HepG2 (cell line): ENCODE results near the gene VCX2. TPM values are rescaled to one million over a fixed set of nuclear protein-coding genes. Genes with fewer than 3 reads are reported as not detected.

Source experiments
- ATAC-seq: fragments of 200-7000 bp; cut with Tn5 transposase; 3 replicates; pipeline ENCODE4 v1.9.1; 2020; ENCODE audit warnings: mild to moderate bottlenecking, moderate library complexity
- BruUV-seq: library from RNA; stranded (reverse); fragments of 400-500 nt; replicated peaks from 2 replicates; lab custom pipeline; 2021; lab: Mats Ljungman, UMichigan
- CTCF ChIA-PET: fragments of 300-600 bp; formaldehyde crosslinking; extraction: SDS; loops from one replicate; lab custom pipeline; 2021; ENCODE audit warnings: low total read pairs, inconsistent platforms, low intra/inter-chr PET ratio; lab: Yijun Ruan, JAX
- POLR2A ChIA-PET: fragments of 350-600 bp; sonication (Branson Sonifier 250); formaldehyde crosslinking; loops from one replicate; lab custom pipeline; 2020; ENCODE audit warnings: antibody characterized with exemption, inconsistent platforms; lab: Yijun Ruan, JAX
- DNase-seq: peaks from one replicate; pipeline ENCODE4 v3.0.0-alpha.2; 2015; ENCODE audit warnings: low spot score
- FAIRE-seq: peaks from 3 replicates; lab custom pipeline; 2011; peaks lifted over from hg19 to GRCh38; lab: Jason Lieb, UNC
- H2AFZ ChIP-seq: one replicate; pipeline ENCODE4 v1.6.1; 2011; ENCODE audit warnings: low read length, inconsistent platforms
- H3K27ac ChIP-seq: fragments of 300-600 bp; 3 replicates; pipeline ENCODE4 v1.8.0; 2011; ENCODE audit warnings: mixed run types, mild to moderate bottlenecking, mixed read lengths, low read length, inconsistent platforms; ENCODE audit not compliant: insufficient read depth; ENCODE audit errors: extremely low read length
- H3K27me3 ChIP-seq, 2 experiments: fragments of 200-600 bp in 1 of 2; 2 replicates in 1 of 2; 3 replicates in 1 of 2; pipeline versions ENCODE4 v1.6.0 to v1.8.0; 2011; ENCODE audit warnings: low read length in 2 of 2, mild to moderate bottlenecking in 2 of 2, moderate library complexity in 2 of 2, inconsistent platforms in 1 of 2; ENCODE audit not compliant: insufficient read depth in 2 of 2, control insufficient read depth in 1 of 2
- H3K36me3 ChIP-seq, 2 experiments: fragments of 200-600 bp in 1 of 2; replicated peaks in 1 of 2; 2 replicates in 1 of 2; 3 replicates in 1 of 2; pipeline versions ENCODE4 v1.5.1 to v1.8.0; 2011; ENCODE audit warnings: low read length in 2 of 2, inconsistent platforms in 1 of 2; ENCODE audit not compliant: insufficient read depth in 2 of 2, control insufficient read depth in 1 of 2
- H3K4me1 ChIP-seq: 2 replicates; pipeline ENCODE4 v1.5.1; 2012; ENCODE audit warnings: low read length, inconsistent platforms; ENCODE audit not compliant: insufficient read depth
- H3K4me2 ChIP-seq: 2 replicates; pipeline ENCODE4 v1.6.0; 2011; ENCODE audit warnings: low read depth, low read length, inconsistent platforms
- H3K4me3 ChIP-seq, 3 experiments: fragments of 200-600 bp in 1 of 3; sonication (generic), shearing (Covaris generic) in 1 of 3; replicated peaks in 1 of 3; 2 replicates each; pipeline ENCODE4 v1.5.1; 2011 to 2016; ENCODE audit warnings: low read length in 3 of 3, inconsistent platforms in 2 of 3, low read depth in 2 of 3, mild to moderate bottlenecking in 2 of 3, control low read depth in 1 of 3, mixed read lengths in 1 of 3; ENCODE audit not compliant: insufficient read depth in 1 of 3
- H3K79me2 ChIP-seq: one replicate; pipeline ENCODE4 v1.6.1; 2011; ENCODE audit warnings: low read length, inconsistent platforms; ENCODE audit not compliant: insufficient read depth
- H3K9ac ChIP-seq: 2 replicates; pipeline ENCODE4 v1.6.0; 2011; ENCODE audit warnings: mild to moderate bottlenecking, low read depth, low read length, inconsistent platforms; ENCODE audit not compliant: insufficient read depth
- H3K9me3 ChIP-seq: 2 replicates; pipeline ENCODE4 v1.5.1; 2012; ENCODE audit warnings: mild to moderate bottlenecking, low read length
- H4K20me1 ChIP-seq: 2 replicates; pipeline ENCODE4 v1.6.0; 2011; ENCODE audit warnings: inconsistent platforms, mild to moderate bottlenecking, low read length, moderate library complexity; ENCODE audit not compliant: insufficient read depth
- FLYWCH1 ChIP-seq: sonication (generic); formaldehyde crosslinking; IDR thresholded peaks from 2 replicates; pipeline ENCODE4 v1.8.1; 2023; ENCODE audit warnings: mild to moderate bottlenecking, missing genetic modification reagents
- FOXO4 ChIP-seq: sonication (generic); formaldehyde crosslinking; conservative IDR thresholded peaks from 2 replicates; pipeline ENCODE4 v1.8.1; 2023; ENCODE audit warnings: missing genetic modification reagents
- HES4 ChIP-seq: sonication (generic); formaldehyde crosslinking; IDR thresholded peaks from 2 replicates; pipeline ENCODE4 v1.9.0; 2021; ENCODE audit warnings: mild to moderate bottlenecking, missing genetic modification reagents, borderline replicate concordance
- NPAS2 ChIP-seq: sonication (generic); formaldehyde crosslinking; IDR thresholded peaks from 2 replicates; pipeline ENCODE4 v1.8.0; 2022; ENCODE audit warnings: mild to moderate bottlenecking, missing genetic modification reagents, borderline replicate concordance
- RFXANK ChIP-seq: IDR thresholded peaks from 2 replicates; pipeline ENCODE4 v1.6.1; 2016
- SKI ChIP-seq: fragments of 450-650 bp; IDR thresholded peaks from one replicate; pipeline ENCODE4 v1.6.1; 2018; ENCODE audit warnings: mild to moderate bottlenecking; ENCODE audit not compliant: partially characterized antibody
- SRF ChIP-seq: IDR thresholded peaks from 2 replicates; pipeline ENCODE4 v1.6.1; 2011; ENCODE audit warnings: mild to moderate bottlenecking, low read depth, low read length, moderate library complexity
- SUZ12 ChIP-seq: fragments of 150-350 bp; IDR thresholded peaks from 2 replicates; pipeline ENCODE4 v1.6.1; 2014; ENCODE audit warnings: low read depth, low read length
- UBTF ChIP-seq: sonication (generic); formaldehyde crosslinking; IDR thresholded peaks from 2 replicates; pipeline ENCODE4 v1.4.0; 2020; ENCODE audit warnings: mild to moderate bottlenecking, missing genetic modification reagents
- ZNF558 ChIP-seq: sonication (generic); formaldehyde crosslinking; IDR thresholded peaks from 2 replicates; pipeline ENCODE4 v1.9.0; 2022; ENCODE audit warnings: mild to moderate bottlenecking, missing genetic modification reagents, borderline replicate concordance
- ZNF629 ChIP-seq: sonication (generic); formaldehyde crosslinking; conservative IDR thresholded peaks from 2 replicates; pipeline ENCODE4 v1.5.0; 2020; ENCODE audit warnings: missing genetic modification reagents
- WGBS: methylation state at CpG from one replicate; pipeline ENCODE4 v1.1.6; 2017; ENCODE audit warnings: low lambda C conversion rate; 5-methylcytosine and 5-hydroxymethylcytosine counted together
- in situ Hi-C: cut with HindIII; loops from 2 replicates; pipeline ENCODE4 v1.10.0; 2017; ENCODE audit warnings: low pct_unique_long_range_greater_than_20kb; ENCODE audit not compliant: extremely low pct_ligation_motif_present
- intact Hi-C: fragments of 100-400 bp; cut with micrococcal nuclease; formaldehyde crosslinking; loops from one replicate; pipeline ENCODE4 v1.10.0; 2022; ENCODE audit not compliant: unreplicated experiment
- polyA plus RNA-seq, 8 experiments: library from polyadenylated mRNA; depleted of rRNA in 3 of 8; stranded (reverse) in 7 of 8; unstranded in 1 of 8; fragments of >200 nt; fragmentation: Illumina TruSeq in 4 of 8; extraction: Trizol in 4 of 8; gene quantifications; 2 replicates each; pipeline versions ENCODE4 v1.2.1 to v1.2.3, GENCODE V29; 2011 to 2016; ENCODE audit warnings: low read depth in 4 of 8, missing spikeins in 1 of 8, mixed read lengths in 1 of 8; ENCODE audit not compliant: insufficient read depth in 1 of 8
- total RNA-seq, 5 experiments: library from RNA; depleted of rRNA; stranded (reverse); fragments of >200 nt; fragmentation: Illumina TruSeq; extraction: Trizol; gene quantifications; 2 replicates each; pipeline ENCODE4 v1.2.3, GENCODE V29; 2016; ENCODE audit warnings: low read depth in 1 of 5
- TF ChIP-seq, protein P1 (sequence below): sonication (generic); formaldehyde crosslinking; IDR thresholded peaks from 2 replicates; pipeline ENCODE4 v1.4.0; 2020; ENCODE audit warnings: missing genetic modification reagents, borderline replicate concordance

Gene VCX2
- total and polyA plus RNA-seq, 2 of the 13 experiments (the other 11 are each of a cell fraction or from before 2014, with no cell fraction given): not detected

GRCh38 chrX:8126648-8127047 lies 44.4 kb downstream of the VCX2 start:
- Histone ChIP-seq H3K79me2 (no peaks in the 10 kb centered on the region), H3K4me1 (no peaks in the 10 kb centered on the region), H3K4me3 (no peak overlapping the region)
- in situ Hi-C loops: no loop called here
- no TSS peak for BruUV-seq
- DNase-seq: no peak
- TF ChIP-seq ZNF629 (CRISPR knock-in tag) (no peak), NPAS2 (CRISPR knock-in tag) (no peak), SRF (no peak), ZNF558 (CRISPR knock-in tag) (no peak), RFXANK (CRISPR knock-in tag) (no peak), FLYWCH1 (CRISPR knock-in tag) (no peak), UBTF (CRISPR knock-in tag) (no peak), SUZ12 (no peak), SKI (no peak), HES4 (CRISPR knock-in tag) (no peak), FOXO4 (no peak)
- TF ChIP-seq, protein P1, sequence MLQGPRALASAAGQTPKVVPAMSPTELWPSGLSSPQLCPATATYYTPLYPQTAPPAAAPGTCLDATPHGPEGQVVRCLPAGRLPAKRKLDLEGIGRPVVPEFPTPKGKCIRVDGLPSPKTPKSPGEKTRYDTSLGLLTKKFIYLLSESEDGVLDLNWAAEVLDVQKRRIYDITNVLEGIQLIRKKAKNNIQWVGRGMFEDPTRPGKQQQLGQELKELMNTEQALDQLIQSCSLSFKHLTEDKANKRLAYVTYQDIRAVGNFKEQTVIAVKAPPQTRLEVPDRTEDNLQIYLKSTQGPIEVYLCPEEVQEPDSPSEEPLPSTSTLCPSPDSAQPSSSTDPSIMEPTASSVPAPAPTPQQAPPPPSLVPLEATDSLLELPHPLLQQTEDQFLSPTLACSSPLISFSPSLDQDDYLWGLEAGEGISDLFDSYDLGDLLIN (CRISPR knock-in tag): no peak
- TF ChIP-seq, all 625 proteins: peak for 0
- Histone ChIP-seq H3K27ac (no peak overlapping the region), H2AFZ (no peak overlapping the region), H3K9ac (no peak overlapping the region), H4K20me1 (no peaks in the 10 kb centered on the region), H3K36me3 (no peaks in the 10 kb centered on the region), H3K4me2 (no peak overlapping the region), H3K9me3 (no peaks in the 10 kb centered on the region), H3K27me3 (no peaks in the 10 kb centered on the region)
- FAIRE-seq: no peak
- no peak for ATAC-seq
- WGBS: 92% methylated on average over 3 of the region's 3 CpGs
- intact Hi-C loops: no loop called here
- POLR2A ChIA-PET: no interaction called here
- CTCF ChIA-PET: no interaction called here
